Uterus (tissue), 2 donors: ENCODE measurements around the gene RHEX.

ENCODE experiments used
- POLR2A ChIP-seq, 2 donors: fragments of 450-650 bp; IDR thresholded peaks; one replicate each; pipeline ENCODE4 v1.6.1; 2016; ENCODE audit warnings: antibody characterized with exemption in 2 of 2, mild to moderate bottlenecking in 1 of 2, moderate library complexity in 1 of 2
- TF ChIP-seq, protein P1 (sequence below), 4 experiments: fragments of 200-600 bp in 2 of 4; fragments of 450-650 bp in 2 of 4; sonication (generic) in 2 of 4; IDR thresholded peaks; one replicate each; pipeline ENCODE4 v1.5.1; 2016 to 2019; ENCODE audit warnings: antibody characterized with exemption in 4 of 4, mild to moderate bottlenecking in 2 of 4, moderate library complexity in 1 of 4

DNA sequence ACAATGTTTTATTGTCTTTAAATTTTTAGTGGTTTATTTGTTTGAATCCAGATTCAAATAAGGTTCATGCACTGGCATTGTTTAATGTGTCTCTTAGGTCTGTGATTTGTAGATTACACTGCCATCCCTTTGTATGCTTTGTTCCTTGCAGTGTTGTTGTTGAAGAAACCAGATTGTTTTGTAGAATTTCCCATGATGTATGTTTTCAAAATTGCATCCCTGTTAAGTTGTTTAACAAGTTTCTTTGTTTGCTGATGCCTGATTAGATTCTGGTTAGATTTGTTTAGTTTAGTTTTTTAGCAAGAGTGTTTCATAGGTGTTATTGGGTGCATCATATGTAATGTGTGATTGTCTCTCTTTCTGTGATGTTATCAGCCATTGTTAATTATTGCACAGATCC, 69.7 kb downstream of the RHEX start:
- TF ChIP-seq, protein P1, sequence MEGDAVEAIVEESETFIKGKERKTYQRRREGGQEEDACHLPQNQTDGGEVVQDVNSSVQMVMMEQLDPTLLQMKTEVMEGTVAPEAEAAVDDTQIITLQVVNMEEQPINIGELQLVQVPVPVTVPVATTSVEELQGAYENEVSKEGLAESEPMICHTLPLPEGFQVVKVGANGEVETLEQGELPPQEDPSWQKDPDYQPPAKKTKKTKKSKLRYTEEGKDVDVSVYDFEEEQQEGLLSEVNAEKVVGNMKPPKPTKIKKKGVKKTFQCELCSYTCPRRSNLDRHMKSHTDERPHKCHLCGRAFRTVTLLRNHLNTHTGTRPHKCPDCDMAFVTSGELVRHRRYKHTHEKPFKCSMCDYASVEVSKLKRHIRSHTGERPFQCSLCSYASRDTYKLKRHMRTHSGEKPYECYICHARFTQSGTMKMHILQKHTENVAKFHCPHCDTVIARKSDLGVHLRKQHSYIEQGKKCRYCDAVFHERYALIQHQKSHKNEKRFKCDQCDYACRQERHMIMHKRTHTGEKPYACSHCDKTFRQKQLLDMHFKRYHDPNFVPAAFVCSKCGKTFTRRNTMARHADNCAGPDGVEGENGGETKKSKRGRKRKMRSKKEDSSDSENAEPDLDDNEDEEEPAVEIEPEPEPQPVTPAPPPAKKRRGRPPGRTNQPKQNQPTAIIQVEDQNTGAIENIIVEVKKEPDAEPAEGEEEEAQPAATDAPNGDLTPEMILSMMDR (IDR thresholded peaks at IDR 0.05), result no peak
- no peak for TF ChIP-seq POLR2A (IDR thresholded peaks at IDR 0.05)
